Gastroesophageal sphincter (tissue), 3 donors: ENCODE measurements around the gene SLC16A9.

Source experiments
- POLR2A ChIP-seq, 2 donors: fragments of 450-650 bp; IDR thresholded peaks; one replicate each; pipeline ENCODE4 v1.6.1; 2017; ENCODE audit warnings: antibody characterized with exemption in 2 of 2, mild to moderate bottlenecking in 2 of 2, moderate library complexity in 1 of 2
- TF ChIP-seq, protein P1 (sequence below), 4 experiments: fragments of 200-600 bp in 2 of 4; fragments of 450-650 bp in 2 of 4; sonication (generic) in 1 of 4; IDR thresholded peaks; one replicate each; pipeline ENCODE4 v1.5.1; 2017 to 2019; ENCODE audit warnings: antibody characterized with exemption in 4 of 4, mild to moderate bottlenecking in 2 of 4, moderate library complexity in 2 of 4

DNA sequence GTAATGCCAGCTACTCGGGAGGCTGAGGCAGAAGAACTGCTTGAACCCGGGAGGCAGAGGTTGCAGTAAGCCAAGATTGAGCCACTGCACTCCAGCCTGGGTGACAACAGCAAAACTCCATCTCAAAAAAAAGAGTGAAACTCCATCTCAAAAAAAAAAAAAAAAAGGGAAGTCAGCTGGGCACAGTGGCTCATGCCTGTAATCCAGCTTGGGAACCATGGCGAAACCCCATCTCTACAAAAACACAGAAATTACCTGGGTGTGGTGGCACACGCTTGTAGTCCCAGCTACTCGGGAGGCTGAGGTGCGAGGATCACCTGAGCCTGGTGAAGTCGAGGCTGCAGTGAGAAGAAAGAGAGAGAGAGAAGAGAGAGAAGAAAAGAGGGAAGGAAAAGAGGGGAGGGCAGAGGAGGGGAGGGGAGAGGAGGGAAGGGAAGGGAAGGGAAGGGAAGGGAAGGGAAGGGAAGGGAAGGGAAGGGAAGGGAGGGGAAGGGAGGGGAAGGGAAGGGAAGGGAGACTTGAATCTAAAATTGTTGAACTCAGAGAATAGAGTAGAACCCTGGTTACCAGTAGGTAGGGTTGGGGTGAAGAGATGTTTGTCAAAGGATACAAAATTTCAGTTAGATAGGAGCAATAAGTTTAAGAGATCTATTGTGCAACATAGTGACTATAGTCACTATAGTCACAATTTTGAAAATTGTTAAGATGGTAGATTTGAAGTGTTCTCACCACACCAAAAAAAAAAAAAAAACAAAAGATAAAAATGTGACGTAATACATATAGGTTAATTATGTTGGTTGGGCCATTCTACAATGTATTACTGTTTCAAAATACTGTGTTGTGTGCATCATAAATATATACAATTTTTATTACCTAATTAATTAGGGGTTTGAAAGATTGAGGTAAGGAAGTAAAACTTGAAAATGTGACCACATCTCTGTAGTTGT lies 2.5 kb downstream of the SLC16A9 start:
- TF ChIP-seq, protein P1, sequence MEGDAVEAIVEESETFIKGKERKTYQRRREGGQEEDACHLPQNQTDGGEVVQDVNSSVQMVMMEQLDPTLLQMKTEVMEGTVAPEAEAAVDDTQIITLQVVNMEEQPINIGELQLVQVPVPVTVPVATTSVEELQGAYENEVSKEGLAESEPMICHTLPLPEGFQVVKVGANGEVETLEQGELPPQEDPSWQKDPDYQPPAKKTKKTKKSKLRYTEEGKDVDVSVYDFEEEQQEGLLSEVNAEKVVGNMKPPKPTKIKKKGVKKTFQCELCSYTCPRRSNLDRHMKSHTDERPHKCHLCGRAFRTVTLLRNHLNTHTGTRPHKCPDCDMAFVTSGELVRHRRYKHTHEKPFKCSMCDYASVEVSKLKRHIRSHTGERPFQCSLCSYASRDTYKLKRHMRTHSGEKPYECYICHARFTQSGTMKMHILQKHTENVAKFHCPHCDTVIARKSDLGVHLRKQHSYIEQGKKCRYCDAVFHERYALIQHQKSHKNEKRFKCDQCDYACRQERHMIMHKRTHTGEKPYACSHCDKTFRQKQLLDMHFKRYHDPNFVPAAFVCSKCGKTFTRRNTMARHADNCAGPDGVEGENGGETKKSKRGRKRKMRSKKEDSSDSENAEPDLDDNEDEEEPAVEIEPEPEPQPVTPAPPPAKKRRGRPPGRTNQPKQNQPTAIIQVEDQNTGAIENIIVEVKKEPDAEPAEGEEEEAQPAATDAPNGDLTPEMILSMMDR (IDR thresholded peaks at IDR 0.05): no peak
- TF ChIP-seq POLR2A (IDR thresholded peaks at IDR 0.05): no peak
